Smooth muscle cell (in vitro differentiated cells): ENCODE measurements around the gene COL1A2. TPM values are rescaled to one million over a fixed set of nuclear protein-coding genes. Genes with fewer than 3 reads are reported as not detected.
A peak's percentile ranks its signal among the peaks of the same experiment; 100 is the strongest.

Experiments
- DNase-seq: peaks from one replicate; lab custom pipeline; 2025; ENCODE audit not compliant: unreplicated experiment; lab: John Stamatoyannopoulos, UW
- H2AFZ ChIP-seq: fragments of 200-600 bp; sonication (generic); 2 replicates; pipeline ENCODE4 v1.6.0; 2016; ENCODE audit warnings: antibody characterized with exemption, low read depth, mild to moderate bottlenecking
- H3F3A ChIP-seq: fragments of 200-600 bp; sonication (generic); 2 replicates; pipeline ENCODE4 v1.6.0; 2017; ENCODE audit warnings: antibody characterized with exemption, low read depth
- H3K27ac ChIP-seq: fragments of 200-600 bp; sonication (generic); 2 replicates; pipeline ENCODE4 v1.5.1; 2016; ENCODE audit warnings: low read depth, mild to moderate bottlenecking
- H3K27me3 ChIP-seq: fragments of 200-600 bp; sonication (generic); 2 replicates; pipeline ENCODE4 v1.6.1; 2016; ENCODE audit warnings: low read depth, mild to moderate bottlenecking
- H3K36me3 ChIP-seq: fragments of 200-600 bp; sonication (generic); 2 replicates; pipeline ENCODE4 v1.5.1; 2016; ENCODE audit warnings: low read depth
- H3K4me1 ChIP-seq: fragments of 200-600 bp; sonication (generic); 2 replicates; pipeline ENCODE4 v1.5.1; 2016; ENCODE audit warnings: low read depth
- H3K4me2 ChIP-seq: fragments of 200-600 bp; sonication (generic); 2 replicates; pipeline ENCODE4 v1.6.0; 2016; ENCODE audit warnings: mild to moderate bottlenecking
- H3K4me3 ChIP-seq: fragments of 200-600 bp; sonication (generic); 2 replicates; pipeline ENCODE4 v1.5.1; 2016; ENCODE audit warnings: mild to moderate bottlenecking
- H3K79me2 ChIP-seq: fragments of 200-600 bp; sonication (generic); 2 replicates; pipeline ENCODE4 v1.6.0; 2016; ENCODE audit warnings: low read depth, mild to moderate bottlenecking
- H3K9ac ChIP-seq: fragments of 200-600 bp; sonication (generic); 2 replicates; pipeline ENCODE4 v1.6.0; 2016; ENCODE audit warnings: low read depth
- H3K9me3 ChIP-seq: fragments of 200-600 bp; sonication (generic); replicated peaks from 2 replicates; pipeline ENCODE4 v1.5.1; 2016; ENCODE audit warnings: low read depth
- H4K20me1 ChIP-seq: fragments of 200-600 bp; sonication (generic); 2 replicates; pipeline ENCODE4 v1.6.0; 2016; ENCODE audit warnings: low read depth
- WGBS: methylation state at CpG from one replicate; pipeline ENCODE4 v1.1.7; 2016; ENCODE audit warnings: low lambda C conversion rate; 5-methylcytosine and 5-hydroxymethylcytosine counted together
- polyA plus RNA-seq: library from polyadenylated mRNA; unstranded; fragments of >200 nt; fragmentation: Nextera tagmentation; extraction: Ambion mirVana; gene quantifications from 2 replicates; pipeline ENCODE4 v1.2.1, GENCODE V29; 2016
- total RNA-seq: library from RNA; depleted of rRNA; stranded (reverse); fragments of >200 nt; gene quantifications from 2 replicates; pipeline ENCODE4 v1.2.3, GENCODE V29; 2014
- TF ChIP-seq, protein P1 (sequence below): fragments of 200-600 bp; sonication (generic); IDR thresholded peaks from 2 replicates; pipeline ENCODE4 v1.5.1; 2017; ENCODE audit warnings: borderline replicate concordance, mild to moderate bottlenecking, antibody characterized with exemption; ENCODE audit not compliant: insufficient read depth, poor library complexity, severe bottlenecking

The COL1A2 gene
- total RNA-seq (4,221 and 4,749 TPM in 2 replicates), polyA plus RNA-seq (7,069 and 10,006 TPM in 2 replicates)

DNA sequence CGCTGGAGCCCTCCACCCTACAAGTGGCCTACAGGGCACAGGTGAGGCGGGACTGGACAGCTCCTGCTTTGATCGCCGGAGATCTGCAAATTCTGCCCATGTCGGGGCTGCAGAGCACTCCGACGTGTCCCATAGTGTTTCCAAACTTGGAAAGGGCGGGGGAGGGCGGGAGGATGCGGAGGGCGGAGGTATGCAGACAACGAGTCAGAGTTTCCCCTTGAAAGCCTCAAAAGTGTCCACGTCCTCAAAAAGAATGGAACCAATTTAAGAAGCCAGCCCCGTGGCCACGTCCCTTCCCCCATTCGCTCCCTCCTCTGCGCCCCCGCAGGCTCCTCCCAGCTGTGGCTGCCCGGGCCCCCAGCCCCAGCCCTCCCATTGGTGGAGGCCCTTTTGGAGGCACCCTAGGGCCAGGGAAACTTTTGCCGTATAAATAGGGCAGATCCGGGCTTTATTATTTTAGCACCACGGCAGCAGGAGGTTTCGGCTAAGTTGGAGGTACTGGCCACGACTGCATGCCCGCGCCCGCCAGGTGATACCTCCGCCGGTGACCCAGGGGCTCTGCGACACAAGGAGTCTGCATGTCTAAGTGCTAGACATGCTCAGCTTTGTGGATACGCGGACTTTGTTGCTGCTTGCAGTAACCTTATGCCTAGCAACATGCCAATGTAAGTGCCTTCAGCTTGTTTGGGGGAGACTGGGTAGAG is at the start of gene COL1A2:
Gene COL1A2 (plus strand): TSS at position 459 of the 704 bp plus-strand sequence. CDS start 137 bp downstream, at position 596.
- Histone ChIP-seq H3F3A (peaks cover 59% of the 10 kb centered on the region), H3K79me2 (peaks cover 60% of the 10 kb centered on the region), H3K9me3 (no peaks in the 10 kb centered on the region), H3K27me3 (no peaks in the 10 kb centered on the region), H4K20me1 (peaks cover 49% of the 10 kb centered on the region), H3K27ac (peak within 1 kb of the TSS; percentile 99), H3K4me1 (peaks cover 28% of the 10 kb centered on the region), H2AFZ (no peak within 1 kb of the TSS), H3K4me3 (peak within 1 kb of the TSS; percentile 72), H3K36me3 (peaks cover 8% of the 10 kb centered on the region), H3K9ac (peak within 1 kb of the TSS; percentile 96), H3K4me2 (peak within 1 kb of the TSS; percentile 97)
- WGBS: under 1% methylated on average over 30 of the region's 32 CpGs
- peak; percentile 64 for DNase-seq
- TF ChIP-seq, protein P1, sequence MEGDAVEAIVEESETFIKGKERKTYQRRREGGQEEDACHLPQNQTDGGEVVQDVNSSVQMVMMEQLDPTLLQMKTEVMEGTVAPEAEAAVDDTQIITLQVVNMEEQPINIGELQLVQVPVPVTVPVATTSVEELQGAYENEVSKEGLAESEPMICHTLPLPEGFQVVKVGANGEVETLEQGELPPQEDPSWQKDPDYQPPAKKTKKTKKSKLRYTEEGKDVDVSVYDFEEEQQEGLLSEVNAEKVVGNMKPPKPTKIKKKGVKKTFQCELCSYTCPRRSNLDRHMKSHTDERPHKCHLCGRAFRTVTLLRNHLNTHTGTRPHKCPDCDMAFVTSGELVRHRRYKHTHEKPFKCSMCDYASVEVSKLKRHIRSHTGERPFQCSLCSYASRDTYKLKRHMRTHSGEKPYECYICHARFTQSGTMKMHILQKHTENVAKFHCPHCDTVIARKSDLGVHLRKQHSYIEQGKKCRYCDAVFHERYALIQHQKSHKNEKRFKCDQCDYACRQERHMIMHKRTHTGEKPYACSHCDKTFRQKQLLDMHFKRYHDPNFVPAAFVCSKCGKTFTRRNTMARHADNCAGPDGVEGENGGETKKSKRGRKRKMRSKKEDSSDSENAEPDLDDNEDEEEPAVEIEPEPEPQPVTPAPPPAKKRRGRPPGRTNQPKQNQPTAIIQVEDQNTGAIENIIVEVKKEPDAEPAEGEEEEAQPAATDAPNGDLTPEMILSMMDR: no peak

DNA sequence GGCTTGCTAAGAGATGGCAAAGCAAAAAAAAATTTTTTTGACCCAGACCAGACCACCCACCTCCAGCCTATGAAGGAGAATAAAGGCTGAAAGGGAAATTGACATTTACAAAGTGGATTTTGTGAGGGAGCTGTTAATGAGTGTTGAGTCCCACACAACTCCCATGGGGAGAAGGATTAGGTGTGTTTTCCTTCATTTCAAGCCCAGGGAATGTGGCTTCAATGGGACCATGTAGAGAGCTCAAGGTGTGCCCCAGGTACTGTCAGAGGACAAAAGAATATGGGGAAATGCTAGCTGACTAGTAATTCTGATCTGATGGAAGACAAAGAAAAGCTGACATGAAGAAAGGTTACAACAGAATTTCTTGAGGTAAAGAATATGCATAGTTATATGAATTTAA is 48.8 kb upstream of the COL1A2 start:
- Histone ChIP-seq H3K4me3 (no peak overlapping the region), H3K36me3 (no peaks in the 10 kb centered on the region), H3K4me1 (peaks cover 15% of the 10 kb centered on the region), H3K9me3 (no peaks in the 10 kb centered on the region), H3K27me3 (no peaks in the 10 kb centered on the region), H4K20me1 (no peaks in the 10 kb centered on the region), H3K27ac (no peak overlapping the region), H3F3A (peaks cover 8% of the 10 kb centered on the region), H3K9ac (no peak overlapping the region), H3K4me2 (no peak overlapping the region), H3K79me2 (no peaks in the 10 kb centered on the region), H2AFZ (no peak overlapping the region)
- DNase-seq: no peak
- TF ChIP-seq, protein P1: no peak

DNA sequence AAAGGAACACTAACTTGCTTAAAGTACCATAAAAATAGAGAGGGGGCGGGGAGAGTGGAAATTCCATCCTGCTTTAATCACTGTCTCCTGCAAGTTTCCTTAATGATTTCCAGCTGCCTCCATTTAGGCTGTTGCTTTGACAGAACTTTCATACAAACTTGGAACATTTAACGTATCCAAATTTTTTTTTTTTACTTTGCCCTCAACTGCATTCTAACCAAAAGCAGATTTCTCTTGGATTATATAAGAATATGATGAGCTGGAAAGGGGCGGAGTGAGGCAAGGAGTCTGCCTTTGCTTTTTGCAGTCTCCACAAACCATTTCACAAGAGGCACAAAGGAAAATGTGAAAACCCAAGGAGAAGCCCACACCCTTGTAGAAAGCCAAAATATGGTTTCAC is 46.6 kb upstream of the COL1A2 start:
- H3K4me3 ChIP-seq: peak overlapping the region; percentile 25
- H3K79me2 ChIP-seq: no peaks in the 10 kb centered on the region
- no peaks in the 10 kb centered on the region for H3K27me3 ChIP-seq
- peak overlapping the region; percentile 89 for H3K27ac ChIP-seq
- H3K4me1 ChIP-seq: peaks cover 15% of the 10 kb centered on the region
- TF ChIP-seq, protein P1: no peak
- H3K4me2 ChIP-seq: peak overlapping the region; percentile 82
- no peak for DNase-seq
- H3K9ac ChIP-seq: peak overlapping the region; percentile 19
- peaks cover 8% of the 10 kb centered on the region for H3F3A ChIP-seq
- H3K9me3 ChIP-seq: no peaks in the 10 kb centered on the region
- no peaks in the 10 kb centered on the region for H4K20me1 ChIP-seq
- 19% methylated on average over 3 of the region's 3 CpGs for WGBS
- H3K36me3 ChIP-seq: no peaks in the 10 kb centered on the region
- H2AFZ ChIP-seq: peak overlapping the region; percentile 37

DNA sequence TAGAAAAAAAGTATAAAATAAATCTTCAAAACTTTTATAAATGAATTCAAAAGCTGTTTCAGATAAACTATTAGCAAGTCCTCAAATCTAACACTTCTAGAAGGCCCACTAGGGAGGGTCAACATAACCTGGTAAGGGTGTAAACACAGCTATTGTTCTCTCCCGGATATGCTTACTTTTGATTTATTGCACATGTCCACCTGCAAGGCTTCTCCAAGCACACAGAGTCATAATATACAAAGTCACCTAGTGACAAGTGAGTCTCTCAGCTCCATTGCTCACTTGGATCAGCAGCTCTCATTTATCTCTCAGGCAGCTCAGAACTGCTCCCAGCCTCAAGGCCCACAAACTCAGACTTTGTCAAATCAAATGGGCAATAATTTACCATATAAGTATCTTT is 44.0 kb upstream of the COL1A2 start:
- H2AFZ ChIP-seq: no peak overlapping the region
- TF ChIP-seq, protein P1: no peak
- no peak overlapping the region for H3K9ac ChIP-seq
- H3K4me2 ChIP-seq: no peak overlapping the region
- H3K4me1 ChIP-seq: peaks cover 15% of the 10 kb centered on the region
- H3K9me3 ChIP-seq: no peaks in the 10 kb centered on the region
- no peaks in the 10 kb centered on the region for H4K20me1 ChIP-seq
- WGBS: 73% methylated on average over 1 of the region's 1 CpG
- H3K27ac ChIP-seq: no peak overlapping the region
- no peak overlapping the region for H3K4me3 ChIP-seq
- no peaks in the 10 kb centered on the region for H3K27me3 ChIP-seq
- H3K79me2 ChIP-seq: no peaks in the 10 kb centered on the region
- H3F3A ChIP-seq: peaks cover 8% of the 10 kb centered on the region
- H3K36me3 ChIP-seq: no peaks in the 10 kb centered on the region
- DNase-seq: no peak
